ENCODE measurements around the gene TSPAN32.

The TSPAN32 gene

DNA sequence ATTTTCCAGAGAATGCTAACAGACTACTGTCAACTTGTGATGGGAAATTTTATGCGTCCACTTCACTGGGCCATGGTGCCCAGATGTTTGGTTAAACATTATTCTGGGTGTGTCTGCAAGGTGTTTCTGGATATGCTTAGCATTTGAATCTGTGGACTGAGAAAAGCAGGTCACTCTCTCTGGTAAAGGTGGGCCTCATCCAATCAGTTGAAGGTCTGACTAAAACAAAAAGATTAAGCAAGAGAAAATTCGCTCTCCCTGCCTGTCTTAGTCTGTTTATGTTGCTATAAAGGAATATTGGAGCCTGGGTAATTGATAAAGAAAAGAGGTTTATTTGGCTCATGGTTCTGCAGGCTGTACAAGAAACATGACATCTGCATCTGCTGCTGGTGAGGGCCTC, 43.2 kb downstream of the TSPAN32 start:
- TF ChIP-seq TAF1 (IDR thresholded peaks at IDR 0.05; ENCODE audit: low read depth) (no peak), FOXM1 (IDR thresholded peaks at IDR 0.05; ENCODE audit: borderline replicate concordance, low read depth) (no peak), CEBPB (IDR thresholded peaks at IDR 0.05) (no peak), RAD21 (IDR thresholded peaks at IDR 0.05; ENCODE audit: low read depth) (no peak), CREB1 (IDR thresholded peaks at IDR 0.05; ENCODE audit: low read depth) (no peak), NFIC (IDR thresholded peaks at IDR 0.05) (no peak), YY1 (IDR thresholded peaks at IDR 0.05; ENCODE audit: low read depth) (no peak)
- TF ChIP-seq, protein P1, sequence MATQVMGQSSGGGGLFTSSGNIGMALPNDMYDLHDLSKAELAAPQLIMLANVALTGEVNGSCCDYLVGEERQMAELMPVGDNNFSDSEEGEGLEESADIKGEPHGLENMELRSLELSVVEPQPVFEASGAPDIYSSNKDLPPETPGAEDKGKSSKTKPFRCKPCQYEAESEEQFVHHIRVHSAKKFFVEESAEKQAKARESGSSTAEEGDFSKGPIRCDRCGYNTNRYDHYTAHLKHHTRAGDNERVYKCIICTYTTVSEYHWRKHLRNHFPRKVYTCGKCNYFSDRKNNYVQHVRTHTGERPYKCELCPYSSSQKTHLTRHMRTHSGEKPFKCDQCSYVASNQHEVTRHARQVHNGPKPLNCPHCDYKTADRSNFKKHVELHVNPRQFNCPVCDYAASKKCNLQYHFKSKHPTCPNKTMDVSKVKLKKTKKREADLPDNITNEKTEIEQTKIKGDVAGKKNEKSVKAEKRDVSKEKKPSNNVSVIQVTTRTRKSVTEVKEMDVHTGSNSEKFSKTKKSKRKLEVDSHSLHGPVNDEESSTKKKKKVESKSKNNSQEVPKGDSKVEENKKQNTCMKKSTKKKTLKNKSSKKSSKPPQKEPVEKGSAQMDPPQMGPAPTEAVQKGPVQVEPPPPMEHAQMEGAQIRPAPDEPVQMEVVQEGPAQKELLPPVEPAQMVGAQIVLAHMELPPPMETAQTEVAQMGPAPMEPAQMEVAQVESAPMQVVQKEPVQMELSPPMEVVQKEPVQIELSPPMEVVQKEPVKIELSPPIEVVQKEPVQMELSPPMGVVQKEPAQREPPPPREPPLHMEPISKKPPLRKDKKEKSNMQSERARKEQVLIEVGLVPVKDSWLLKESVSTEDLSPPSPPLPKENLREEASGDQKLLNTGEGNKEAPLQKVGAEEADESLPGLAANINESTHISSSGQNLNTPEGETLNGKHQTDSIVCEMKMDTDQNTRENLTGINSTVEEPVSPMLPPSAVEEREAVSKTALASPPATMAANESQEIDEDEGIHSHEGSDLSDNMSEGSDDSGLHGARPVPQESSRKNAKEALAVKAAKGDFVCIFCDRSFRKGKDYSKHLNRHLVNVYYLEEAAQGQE (IDR thresholded peaks at IDR 0.05; ENCODE audit: low read depth) = no peak

DNA sequence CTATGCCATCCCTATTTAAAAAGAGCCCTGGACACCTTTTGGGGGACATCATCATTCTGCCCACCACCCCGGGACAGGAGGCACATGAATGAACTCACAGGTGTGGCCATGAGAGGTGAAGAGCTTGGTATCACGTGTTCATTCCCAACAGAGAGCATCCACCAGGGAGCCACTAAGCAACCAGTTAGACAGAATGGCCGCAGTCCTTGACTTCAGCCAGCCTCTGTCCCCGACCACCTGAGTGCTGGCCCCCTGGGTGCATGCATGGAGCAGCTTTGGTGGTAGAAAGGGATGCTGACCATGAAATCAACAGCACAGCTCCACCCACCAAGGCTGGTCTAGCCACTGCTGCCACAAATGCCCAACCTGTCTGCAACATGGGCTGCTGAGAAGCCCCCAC, 44.2 kb downstream of the TSPAN32 start:
- TF ChIP-seq NFIC (IDR thresholded peaks at IDR 0.05) = no peak
- TF ChIP-seq CEBPB (IDR thresholded peaks at IDR 0.05) = no peak
- TF ChIP-seq, protein P2, sequence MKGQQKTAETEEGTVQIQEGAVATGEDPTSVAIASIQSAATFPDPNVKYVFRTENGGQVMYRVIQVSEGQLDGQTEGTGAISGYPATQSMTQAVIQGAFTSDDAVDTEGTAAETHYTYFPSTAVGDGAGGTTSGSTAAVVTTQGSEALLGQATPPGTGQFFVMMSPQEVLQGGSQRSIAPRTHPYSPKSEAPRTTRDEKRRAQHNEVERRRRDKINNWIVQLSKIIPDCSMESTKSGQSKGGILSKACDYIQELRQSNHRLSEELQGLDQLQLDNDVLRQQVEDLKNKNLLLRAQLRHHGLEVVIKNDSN (IDR thresholded peaks at IDR 0.05) = no peak
- no peak for TF ChIP-seq TCF12 (IDR thresholded peaks at IDR 0.05; ENCODE audit: low read depth)
- TF ChIP-seq EGR1 (IDR thresholded peaks at IDR 0.05) = no peak
- TF ChIP-seq, protein P1 (IDR thresholded peaks at IDR 0.05; ENCODE audit: low read depth) = no peak
- TF ChIP-seq YY1 (IDR thresholded peaks at IDR 0.05; ENCODE audit: low read depth) = no peak
- no peak for TF ChIP-seq TEAD4 (IDR thresholded peaks at IDR 0.05)
- no peak for TF ChIP-seq FOXM1 (IDR thresholded peaks at IDR 0.05; ENCODE audit: borderline replicate concordance, low read depth)
- TF ChIP-seq EP300 (IDR thresholded peaks at IDR 0.05; ENCODE audit: borderline replicate concordance) = no peak
- TF ChIP-seq ZBTB7A (IDR thresholded peaks at IDR 0.05; ENCODE audit: low read depth) = no peak

DNA sequence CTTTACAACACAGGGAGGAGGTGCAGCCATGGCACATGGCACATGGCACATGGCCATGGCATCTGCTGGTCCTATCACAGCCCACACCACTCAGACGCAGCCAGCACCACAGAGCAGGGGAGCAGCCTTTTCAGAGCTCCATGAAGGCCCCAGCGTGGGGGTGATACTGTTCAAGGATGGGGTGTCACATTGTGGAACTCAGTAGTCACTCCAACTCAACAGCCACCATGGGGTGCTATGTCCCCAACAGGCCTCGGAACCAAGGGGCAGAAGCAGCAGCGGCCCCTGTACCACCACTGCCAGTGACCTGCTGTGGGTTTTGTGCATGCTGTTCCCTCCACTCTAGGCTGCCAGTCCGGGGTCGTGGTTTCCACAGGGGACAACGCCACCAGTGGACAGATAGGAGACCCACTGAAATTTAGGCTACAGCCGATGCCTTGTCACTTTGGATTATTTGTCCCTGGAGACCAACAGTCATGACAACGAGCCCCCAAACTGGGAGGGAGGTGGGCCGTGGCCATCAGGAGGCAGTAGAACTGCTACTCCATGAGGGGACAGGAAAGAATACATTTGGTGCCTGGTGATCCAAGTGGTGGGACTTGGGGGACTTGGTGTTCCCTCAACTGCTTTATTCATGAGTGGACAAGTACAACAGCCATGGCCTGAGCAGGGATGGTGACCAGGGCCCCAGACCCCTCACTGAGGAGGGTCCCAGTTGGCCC, 44.9 kb downstream of the TSPAN32 start:
- no peak for TF ChIP-seq NFIC (IDR thresholded peaks at IDR 0.05)
- TF ChIP-seq YY1 (IDR thresholded peaks at IDR 0.05; ENCODE audit: low read depth) = no peak
- TF ChIP-seq, protein P2 (IDR thresholded peaks at IDR 0.05) = no peak
- no peak for TF ChIP-seq TEAD4 (IDR thresholded peaks at IDR 0.05)
- no peak for TF ChIP-seq TAF1 (IDR thresholded peaks at IDR 0.05; ENCODE audit: low read depth)
- no peak for TF ChIP-seq TCF12 (IDR thresholded peaks at IDR 0.05; ENCODE audit: low read depth)
- TF ChIP-seq FOXM1 (IDR thresholded peaks at IDR 0.05; ENCODE audit: borderline replicate concordance, low read depth) = no peak
- no peak for TF ChIP-seq CREB1 (IDR thresholded peaks at IDR 0.05; ENCODE audit: low read depth)
- TF ChIP-seq EGR1 (IDR thresholded peaks at IDR 0.05) = no peak
- TF ChIP-seq, protein P1 (IDR thresholded peaks at IDR 0.05; ENCODE audit: low read depth) = no peak
- no peak for TF ChIP-seq CEBPB (IDR thresholded peaks at IDR 0.05)
- TF ChIP-seq RAD21 (IDR thresholded peaks at IDR 0.05; ENCODE audit: low read depth) = no peak
- no peak for TF ChIP-seq ZBTB7A (IDR thresholded peaks at IDR 0.05; ENCODE audit: low read depth)
- TF ChIP-seq, protein P3, sequence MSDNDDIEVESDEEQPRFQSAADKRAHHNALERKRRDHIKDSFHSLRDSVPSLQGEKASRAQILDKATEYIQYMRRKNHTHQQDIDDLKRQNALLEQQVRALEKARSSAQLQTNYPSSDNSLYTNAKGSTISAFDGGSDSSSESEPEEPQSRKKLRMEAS (IDR thresholded peaks at IDR 0.05) = no peak
- TF ChIP-seq EP300 (IDR thresholded peaks at IDR 0.05; ENCODE audit: borderline replicate concordance) = no peak

DNA sequence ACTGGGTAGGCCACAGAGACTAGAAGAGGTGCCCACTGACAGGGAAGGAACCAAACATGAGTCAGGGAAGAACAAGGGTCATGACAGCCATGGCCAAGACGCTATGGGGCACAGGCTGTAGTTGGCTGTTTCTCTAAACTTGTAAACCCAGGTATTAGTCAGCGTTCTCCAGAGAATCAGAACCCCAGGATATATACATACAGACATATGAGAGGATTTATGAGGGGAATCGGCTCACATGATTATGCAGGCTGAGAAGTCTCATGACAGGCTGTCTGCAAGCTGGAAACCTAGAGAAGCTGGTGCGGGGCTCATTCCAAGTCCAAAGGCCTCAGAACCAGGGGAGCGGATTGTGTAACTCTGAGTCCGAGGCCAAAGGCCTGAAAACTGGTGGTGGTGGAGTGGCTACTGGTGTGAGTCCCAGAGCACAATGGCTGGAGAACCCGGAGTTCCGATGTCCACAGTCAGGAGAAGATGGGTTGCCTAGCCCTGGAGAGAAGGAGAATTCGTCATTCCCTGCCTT, 45.6 kb downstream of the TSPAN32 start:
- no peak for TF ChIP-seq EGR1 (IDR thresholded peaks at IDR 0.05)
- TF ChIP-seq, protein P1 (IDR thresholded peaks at IDR 0.05; ENCODE audit: low read depth) = no peak
- TF ChIP-seq, protein P3 (IDR thresholded peaks at IDR 0.05) = no peak
- TF ChIP-seq TCF12 (IDR thresholded peaks at IDR 0.05; ENCODE audit: low read depth) = no peak
- TF ChIP-seq CREB1 (IDR thresholded peaks at IDR 0.05; ENCODE audit: low read depth) = no peak
- no peak for TF ChIP-seq ZBTB7A (IDR thresholded peaks at IDR 0.05; ENCODE audit: low read depth)
- no peak for TF ChIP-seq TEAD4 (IDR thresholded peaks at IDR 0.05)
- TF ChIP-seq TAF1 (IDR thresholded peaks at IDR 0.05; ENCODE audit: low read depth) = no peak
- no peak for TF ChIP-seq RAD21 (IDR thresholded peaks at IDR 0.05; ENCODE audit: low read depth)
- TF ChIP-seq CEBPB (IDR thresholded peaks at IDR 0.05) = no peak
- TF ChIP-seq, protein P2 (IDR thresholded peaks at IDR 0.05) = no peak
- no peak for TF ChIP-seq EP300 (IDR thresholded peaks at IDR 0.05; ENCODE audit: borderline replicate concordance)

All from Ishikawa (cell line).